ENCODE measurements around the gene CLDN20. TPM values are rescaled to one million over a fixed set of nuclear protein-coding genes. Genes with fewer than 3 reads are reported as not detected.

The CLDN20 gene
- total and polyA plus RNA-seq, 2 of the 4 experiments (the other 2 are of a cell fraction), result not detected

DNA sequence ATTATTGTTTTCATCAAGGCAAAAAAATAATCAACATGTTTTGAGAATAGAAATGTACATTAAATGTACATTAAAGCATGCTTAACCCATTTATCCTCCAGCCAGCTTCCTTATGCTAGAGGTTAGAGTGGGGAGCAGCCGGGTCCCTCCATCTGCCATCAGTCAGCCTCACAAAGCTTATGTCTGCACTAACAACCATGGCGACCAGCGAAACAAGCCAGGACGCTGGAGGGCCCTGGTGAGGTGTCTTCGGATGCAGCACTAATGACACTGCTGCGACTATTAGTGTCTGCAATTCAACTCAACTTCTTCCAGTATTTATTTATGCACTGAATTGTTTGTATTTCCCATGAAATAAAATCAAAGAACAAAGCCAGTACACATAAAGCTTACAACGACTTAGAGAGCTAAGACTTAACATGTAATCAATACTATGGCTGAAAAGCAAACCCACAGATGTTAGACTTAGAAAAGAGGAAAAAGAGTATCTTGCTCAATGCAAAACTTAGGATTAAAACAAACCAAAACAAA lies 6.8 kb downstream of the CLDN20 start:
- in situ Hi-C loops (cut with MboI; ENCODE audit: low sequenced_read_pairs) (no loop called here), dilution Hi-C loops (cut with HindIII; ENCODE audit: low sequenced_read_pairs, unreplicated experiment) (no loop called here), intact Hi-C loops (cut with micrococcal nuclease) (no loop called here)
- H2AK9ac ChIP-seq (replicated peaks; ENCODE audit: low read depth, low read length, poor library complexity), result no peak overlapping the region
- H2BK20ac ChIP-seq (ENCODE audit: low read depth, low read length), result no peak overlapping the region
- no peaks in the 10 kb centered on the region for H3K9me3 ChIP-seq (ENCODE audit: control insufficient read depth, insufficient read depth, low read length)
- no peak overlapping the region for H4K5ac ChIP-seq (ENCODE audit: low read depth, low read length)
- no peak overlapping the region for H3K23ac ChIP-seq (ENCODE audit: low read depth, low read length)
- H3K14ac ChIP-seq (replicated peaks; ENCODE audit: low read depth, low read length), result no peak overlapping the region
- no peak overlapping the region for H4K8ac ChIP-seq (ENCODE audit: low read depth in 2 of 2, low read length in 2 of 2)
- no peak overlapping the region for H3K4me3 ChIP-seq (ENCODE audit: insufficient read depth, low read depth, low read length)
- peaks cover 16 to 34% of the 10 kb centered on the region in 2 experiments for H3K79me1 ChIP-seq (ENCODE audit: low read depth in 1 of 2, low read length in 2 of 2)
- H3K4ac ChIP-seq (ENCODE audit: low read depth, low read length), result no peak overlapping the region
- H3K27ac ChIP-seq (ENCODE audit: insufficient read depth, low read length), result no peak overlapping the region
- DNase-seq (no peak), ATAC-seq (ENCODE audit: low read depth) (no peak)
- H2BK15ac ChIP-seq (ENCODE audit: low read depth, low read length), result no peak overlapping the region
- no TSS peak for BruUV-seq (replicated peaks)
- H2BK120ac ChIP-seq (ENCODE audit: low read depth, low read length), result no peak overlapping the region
- peaks cover 12% of the 10 kb centered on the region for H3K4me1 ChIP-seq (ENCODE audit: control insufficient read depth, insufficient read depth, low read length)
- H3K36me3 ChIP-seq (ENCODE audit: control insufficient read depth, insufficient read depth, low read length), result no peaks in the 10 kb centered on the region; the same call in 1 of the 2 replicates
- H3K27me3 ChIP-seq (ENCODE audit: control insufficient read depth, insufficient read depth, low read length), result no peaks in the 10 kb centered on the region
- no peak overlapping the region for H2BK5ac ChIP-seq (ENCODE audit: low read depth, low read length, poor library complexity, severe bottlenecking)
- no peak overlapping the region for H3K9ac ChIP-seq (ENCODE audit: low read depth, low read length)
- H3K9me1 ChIP-seq (ENCODE audit: insufficient read depth, low read length), result peaks cover 4% of the 10 kb centered on the region
- H2AFZ ChIP-seq (replicated peaks; ENCODE audit: low read length, poor library complexity), result no peak overlapping the region
- H4K20me1 ChIP-seq (ENCODE audit: insufficient read depth, low read length), result 0 out of 2 replicates have a peak, but pooled peaks cover 3% of the 10 kb centered on the region
- ChIA-PET CTCF (interaction anchor here (0.7 kb wide), 1 partner anchor 225 kb away, joined by 3 read pairs; no protein-coding TSS in a partner anchor), POLR2A (ENCODE audit: unreplicated experiment) (no interaction called here)
- no peak overlapping the region for H4K91ac ChIP-seq (ENCODE audit: insufficient read depth, low read depth, low read length)
- no peak for TF ChIP-seq RFX5 (IDR thresholded peaks at IDR 0.05; ENCODE audit: low read depth, low read length)
- TF ChIP-seq, protein P1, sequence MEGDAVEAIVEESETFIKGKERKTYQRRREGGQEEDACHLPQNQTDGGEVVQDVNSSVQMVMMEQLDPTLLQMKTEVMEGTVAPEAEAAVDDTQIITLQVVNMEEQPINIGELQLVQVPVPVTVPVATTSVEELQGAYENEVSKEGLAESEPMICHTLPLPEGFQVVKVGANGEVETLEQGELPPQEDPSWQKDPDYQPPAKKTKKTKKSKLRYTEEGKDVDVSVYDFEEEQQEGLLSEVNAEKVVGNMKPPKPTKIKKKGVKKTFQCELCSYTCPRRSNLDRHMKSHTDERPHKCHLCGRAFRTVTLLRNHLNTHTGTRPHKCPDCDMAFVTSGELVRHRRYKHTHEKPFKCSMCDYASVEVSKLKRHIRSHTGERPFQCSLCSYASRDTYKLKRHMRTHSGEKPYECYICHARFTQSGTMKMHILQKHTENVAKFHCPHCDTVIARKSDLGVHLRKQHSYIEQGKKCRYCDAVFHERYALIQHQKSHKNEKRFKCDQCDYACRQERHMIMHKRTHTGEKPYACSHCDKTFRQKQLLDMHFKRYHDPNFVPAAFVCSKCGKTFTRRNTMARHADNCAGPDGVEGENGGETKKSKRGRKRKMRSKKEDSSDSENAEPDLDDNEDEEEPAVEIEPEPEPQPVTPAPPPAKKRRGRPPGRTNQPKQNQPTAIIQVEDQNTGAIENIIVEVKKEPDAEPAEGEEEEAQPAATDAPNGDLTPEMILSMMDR (conservative IDR thresholded peaks at IDR 0.05; ENCODE audit: low read depth, low read length), result no peak
- TF ChIP-seq RAD21 (IDR thresholded peaks at IDR 0.05; ENCODE audit: low read length), result no peak
- TF ChIP-seq, protein P2, sequence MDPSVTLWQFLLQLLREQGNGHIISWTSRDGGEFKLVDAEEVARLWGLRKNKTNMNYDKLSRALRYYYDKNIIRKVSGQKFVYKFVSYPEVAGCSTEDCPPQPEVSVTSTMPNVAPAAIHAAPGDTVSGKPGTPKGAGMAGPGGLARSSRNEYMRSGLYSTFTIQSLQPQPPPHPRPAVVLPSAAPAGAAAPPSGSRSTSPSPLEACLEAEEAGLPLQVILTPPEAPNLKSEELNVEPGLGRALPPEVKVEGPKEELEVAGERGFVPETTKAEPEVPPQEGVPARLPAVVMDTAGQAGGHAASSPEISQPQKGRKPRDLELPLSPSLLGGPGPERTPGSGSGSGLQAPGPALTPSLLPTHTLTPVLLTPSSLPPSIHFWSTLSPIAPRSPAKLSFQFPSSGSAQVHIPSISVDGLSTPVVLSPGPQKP (IDR thresholded peaks at IDR 0.05; ENCODE audit: borderline replicate concordance, low read depth, low read length), result no peak
- TF ChIP-seq CEBPB (IDR thresholded peaks at IDR 0.05; ENCODE audit: low read depth, low read length), result no peak
- TF ChIP-seq FOS (IDR thresholded peaks at IDR 0.05; ENCODE audit: low read depth, low read length), result no peak
- no peak for TF ChIP-seq POLR2A (IDR thresholded peaks at IDR 0.05; ENCODE audit: low read depth, low read length)
- TF ChIP-seq NFE2L2 (IDR thresholded peaks at IDR 0.05; ENCODE audit: low read depth, low read length), result no peak
- TF ChIP-seq MXI1 (IDR thresholded peaks at IDR 0.05; ENCODE audit: borderline replicate concordance, low read depth, low read length), result no peak
- TF ChIP-seq, protein P3, sequence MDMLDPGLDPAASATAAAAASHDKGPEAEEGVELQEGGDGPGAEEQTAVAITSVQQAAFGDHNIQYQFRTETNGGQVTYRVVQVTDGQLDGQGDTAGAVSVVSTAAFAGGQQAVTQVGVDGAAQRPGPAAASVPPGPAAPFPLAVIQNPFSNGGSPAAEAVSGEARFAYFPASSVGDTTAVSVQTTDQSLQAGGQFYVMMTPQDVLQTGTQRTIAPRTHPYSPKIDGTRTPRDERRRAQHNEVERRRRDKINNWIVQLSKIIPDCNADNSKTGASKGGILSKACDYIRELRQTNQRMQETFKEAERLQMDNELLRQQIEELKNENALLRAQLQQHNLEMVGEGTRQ (IDR thresholded peaks at IDR 0.05; ENCODE audit: low read depth, low read length), result no peak
- no peak for TF ChIP-seq MAZ (IDR thresholded peaks at IDR 0.05; ENCODE audit: borderline replicate concordance, low read depth, low read length)
- no peak for TF ChIP-seq CHD1 (IDR thresholded peaks at IDR 0.05; ENCODE audit: low read depth, low read length)
- H3K56ac ChIP-seq (ENCODE audit: extremely low read depth, insufficient read depth, low read length), result no peak overlapping the region
- no peak overlapping the region for H3K18ac ChIP-seq (ENCODE audit: low read depth, low read length)
- WGBS, 2 experiments (ENCODE audit: extremely low coverage in 2 of 2, insufficient read length in 1 of 2), result 80% methylated on average over 4 of the region's 7 CpGs; no CpG with 5 or more reads in 1 of the 2 experiments
- H3K4me2 ChIP-seq (ENCODE audit: low read depth, low read length), result no peak overlapping the region
- H2AK5ac ChIP-seq (ENCODE audit: low read depth, low read length), result no peak overlapping the region

Data from IMR-90 (cell line).